GM12872 (cell line): ENCODE measurements around the gene DMC1.

Source experiments
- CTCF ChIP-seq: IDR thresholded peaks from 3 replicates; pipeline ENCODE4 v1.5.1; 2011; ENCODE audit warnings: low read depth, mild to moderate bottlenecking, low read length, moderate library complexity; ENCODE audit not compliant: insufficient read depth

DMC1 gene

GRCh38 chr22:38482662-38483308 is 87.2 kb downstream of the DMC1 start:
- no peak for TF ChIP-seq CTCF

GRCh38 chr22:38481871-38482332 is 88.1 kb downstream of the DMC1 start:
- no peak for TF ChIP-seq CTCF

GRCh38 chr22:38481162-38481870 is 88.7 kb downstream of the DMC1 start:
- no peak for TF ChIP-seq CTCF

- TF ChIP-seq CTCF: no peak
Observed at GRCh38 chr22:38479096-38479837, 90.7 kb downstream of the DMC1 start.

- no peak for TF ChIP-seq CTCF
Observed at GRCh38 chr22:38477585-38477984, 92.4 kb downstream of the DMC1 start.

- TF ChIP-seq CTCF: no peak
Observed at GRCh38 chr22:38474003-38474607, 95.9 kb downstream of the DMC1 start.

- no peak for TF ChIP-seq CTCF
Observed at GRCh38 chr22:38471237-38471636, 98.7 kb downstream of the DMC1 start.
